ENCODE results near the gene SRRT. TPM values are rescaled to one million over a fixed set of nuclear protein-coding genes. Genes with fewer than 3 reads are reported as not detected.

Gene SRRT
- total and polyA plus RNA-seq, 4 donors = 58.5 to 120 (median 78.0) TPM

DNA sequence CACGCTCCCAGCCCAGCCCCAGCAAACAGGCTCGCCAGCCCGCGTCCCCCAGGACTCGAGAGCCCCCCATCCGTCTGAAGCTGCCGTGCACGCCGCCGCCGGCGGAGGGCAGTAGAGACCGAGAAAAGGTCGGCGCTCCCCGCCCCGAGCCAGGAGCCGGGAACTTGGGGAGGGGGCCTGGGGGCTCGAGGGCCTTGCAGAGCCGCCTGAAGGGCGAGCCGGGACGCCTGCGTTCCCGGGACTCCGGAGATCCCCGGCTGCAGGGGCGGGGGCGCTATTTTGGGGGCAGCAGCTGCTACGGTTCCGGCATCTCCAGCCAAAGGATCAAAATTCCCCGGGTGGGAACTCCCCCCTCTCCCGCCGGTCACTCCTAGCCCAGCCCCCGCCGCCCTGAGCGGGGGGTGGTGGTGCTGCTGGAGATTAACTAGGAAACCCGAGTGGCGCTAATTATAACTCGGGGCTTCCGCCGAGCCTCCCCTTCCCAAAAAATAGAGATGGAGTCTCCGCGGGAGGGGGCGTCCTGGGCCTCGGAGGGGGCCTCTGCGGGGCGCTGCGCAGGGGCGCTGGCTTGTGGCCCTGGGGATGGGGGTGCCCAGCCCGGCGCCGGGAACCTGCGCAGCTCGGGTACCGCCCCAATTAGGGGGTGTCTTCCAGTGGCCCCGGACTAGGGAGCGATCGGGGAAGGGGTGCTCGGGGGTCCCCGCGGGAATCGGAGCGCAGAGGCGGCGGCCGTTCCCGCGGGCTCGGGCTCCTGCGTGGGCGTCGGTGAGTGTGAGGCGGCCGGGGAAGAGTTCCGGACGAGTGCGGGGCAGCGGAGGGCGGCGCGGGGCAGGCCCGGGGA, 20.2 kb downstream of the SRRT start:
- TF ChIP-seq, protein P1, sequence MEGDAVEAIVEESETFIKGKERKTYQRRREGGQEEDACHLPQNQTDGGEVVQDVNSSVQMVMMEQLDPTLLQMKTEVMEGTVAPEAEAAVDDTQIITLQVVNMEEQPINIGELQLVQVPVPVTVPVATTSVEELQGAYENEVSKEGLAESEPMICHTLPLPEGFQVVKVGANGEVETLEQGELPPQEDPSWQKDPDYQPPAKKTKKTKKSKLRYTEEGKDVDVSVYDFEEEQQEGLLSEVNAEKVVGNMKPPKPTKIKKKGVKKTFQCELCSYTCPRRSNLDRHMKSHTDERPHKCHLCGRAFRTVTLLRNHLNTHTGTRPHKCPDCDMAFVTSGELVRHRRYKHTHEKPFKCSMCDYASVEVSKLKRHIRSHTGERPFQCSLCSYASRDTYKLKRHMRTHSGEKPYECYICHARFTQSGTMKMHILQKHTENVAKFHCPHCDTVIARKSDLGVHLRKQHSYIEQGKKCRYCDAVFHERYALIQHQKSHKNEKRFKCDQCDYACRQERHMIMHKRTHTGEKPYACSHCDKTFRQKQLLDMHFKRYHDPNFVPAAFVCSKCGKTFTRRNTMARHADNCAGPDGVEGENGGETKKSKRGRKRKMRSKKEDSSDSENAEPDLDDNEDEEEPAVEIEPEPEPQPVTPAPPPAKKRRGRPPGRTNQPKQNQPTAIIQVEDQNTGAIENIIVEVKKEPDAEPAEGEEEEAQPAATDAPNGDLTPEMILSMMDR (IDR thresholded peaks at IDR 0.05; ENCODE audit: control extremely low read depth, extremely low read depth) = peak; percentile 64
- Histone ChIP-seq H3K9me3 (ENCODE audit: control insufficient read depth in 4 of 4, insufficient read depth in 3 of 4, low read length in 3 of 4) (peaks cover 0 to 2% (median 0%) of the 10 kb centered on the region in 4 donors), H3K36me3 (ENCODE audit: control insufficient read depth in 4 of 4, insufficient read depth in 4 of 4, low read length in 4 of 4) (no peaks in the 10 kb centered on the region), H3K4me3 (peak overlapping the region; percentile 6), H3K4me1 (ENCODE audit: control insufficient read depth in 5 of 5, insufficient read depth in 5 of 5, low read length in 5 of 5) (peaks cover 0 to 27% (median 4%) of the 10 kb centered on the region in 5 donors), H3K27me3 (ENCODE audit: control insufficient read depth in 3 of 3, insufficient read depth in 3 of 3, low read length in 2 of 3) (peaks cover 0 to 18% (median 16%) of the 10 kb centered on the region in 3 donors), H3K27ac (ENCODE audit: low read depth in 1 of 2, low read length in 1 of 2) (no peak overlapping the region), H3K9ac (ENCODE audit: insufficient read depth in 1 of 2, low read length in 2 of 2) (no peak overlapping the region)
- WGBS, 2 donors = 1% methylated on average over 75 to 83 of the region's 83 CpGs
- DNase-seq (peak; percentile 62 to 76 (median 66)), ATAC-seq (ENCODE audit: insufficient read depth, low FRiP score) (no peak)

DNA sequence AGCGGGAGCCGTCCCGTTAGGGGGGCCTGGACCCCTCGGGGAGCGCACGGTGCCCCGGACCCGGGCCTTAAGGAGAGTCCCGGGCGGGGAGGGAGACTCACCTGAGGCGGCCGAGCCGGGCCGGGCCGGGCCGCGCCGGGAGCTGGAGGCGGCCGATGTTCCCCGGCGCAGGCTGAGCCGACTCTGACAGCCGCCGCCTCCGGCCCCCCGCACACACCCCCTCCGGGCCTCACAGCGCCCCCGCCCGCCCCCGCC, 20.7 kb downstream of the SRRT start, which contains the start of gene ACHE:
TSS of gene ACHE (minus strand) at position 188 of the 255 bp plus-strand sequence. CDS start 1,656 bp downstream, outside the sequence.
- H3K4me1 ChIP-seq (ENCODE audit: control insufficient read depth in 5 of 5, insufficient read depth in 5 of 5, low read length in 5 of 5) = peaks cover 0 to 25% (median 4%) of the 10 kb centered on the region in 5 donors
- WGBS, 2 donors = 0 to 1% methylated on average over 19 to 31 of the region's 32 CpGs
- H3K36me3 ChIP-seq (ENCODE audit: control insufficient read depth in 4 of 4, insufficient read depth in 4 of 4, low read length in 4 of 4) = no peaks in the 10 kb centered on the region
- TF ChIP-seq, protein P1 (IDR thresholded peaks at IDR 0.05; ENCODE audit: control extremely low read depth, extremely low read depth) = no peak
- H3K4me3 ChIP-seq = peak within 1 kb of the TSS; percentile 25
- no peak within 1 kb of the TSS for H3K9ac ChIP-seq (ENCODE audit: insufficient read depth in 1 of 2, low read length in 2 of 2)
- DNase-seq (no peak), ATAC-seq (ENCODE audit: insufficient read depth, low FRiP score) (no peak)
- peak within 1 kb of the TSS in 1 of 2 donors; percentile 3 for H3K27ac ChIP-seq (ENCODE audit: low read depth in 1 of 2, low read length in 1 of 2)
- peaks cover 0 to 2% (median 0%) of the 10 kb centered on the region in 4 donors for H3K9me3 ChIP-seq (ENCODE audit: control insufficient read depth in 4 of 4, insufficient read depth in 3 of 4, low read length in 3 of 4)
- peaks cover 0 to 18% (median 16%) of the 10 kb centered on the region in 3 donors for H3K27me3 ChIP-seq (ENCODE audit: control insufficient read depth in 3 of 3, insufficient read depth in 3 of 3, low read length in 2 of 3)

DNA sequence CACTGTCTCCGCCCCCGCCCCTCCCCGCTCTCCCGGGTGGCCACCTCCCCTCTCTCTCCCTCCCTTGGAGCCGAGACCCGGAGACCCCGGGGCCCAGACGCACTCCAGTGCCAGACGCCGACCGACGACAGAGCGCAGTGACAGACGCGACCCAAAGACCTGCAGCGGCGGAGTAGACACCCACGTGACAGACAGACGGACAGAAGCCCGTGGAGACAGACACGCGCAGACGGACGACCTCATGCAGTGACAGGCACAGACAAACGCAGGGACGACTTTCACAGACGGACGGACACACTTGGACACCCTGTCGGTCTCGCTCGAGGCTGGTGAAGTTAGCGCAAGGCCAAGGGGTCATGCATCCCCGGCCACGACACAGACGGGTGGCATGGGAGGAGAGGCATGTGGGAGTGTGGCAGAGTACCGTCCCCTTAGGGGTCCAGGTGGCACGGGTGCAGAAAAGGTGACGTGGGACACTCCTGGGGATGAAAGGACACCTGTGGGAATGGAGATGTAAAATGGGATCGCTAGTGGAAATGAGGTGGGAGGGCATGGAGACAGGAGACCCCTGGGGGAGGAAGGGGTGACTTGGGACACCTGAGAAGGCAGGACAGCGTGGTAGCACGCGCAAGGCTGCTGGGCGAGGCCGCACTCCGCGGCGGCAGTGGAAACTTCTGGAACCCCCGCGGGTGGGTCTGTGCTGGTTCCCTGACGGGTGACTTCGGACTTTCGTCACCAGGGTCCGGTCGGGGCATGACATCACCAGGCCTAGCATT, 21.2 kb downstream of the SRRT start:
- H3K4me1 ChIP-seq (ENCODE audit: control insufficient read depth in 5 of 5, insufficient read depth in 5 of 5, low read length in 5 of 5) = peaks cover 0 to 20% (median 4%) of the 10 kb centered on the region in 5 donors
- peak overlapping the region in 1 of 2 donors; percentile 3 for H3K27ac ChIP-seq (ENCODE audit: low read depth in 1 of 2, low read length in 1 of 2)
- H3K9me3 ChIP-seq (ENCODE audit: control insufficient read depth in 4 of 4, insufficient read depth in 3 of 4, low read length in 3 of 4) = peaks cover 0 to 2% (median 0%) of the 10 kb centered on the region in 4 donors
- TF ChIP-seq, protein P1 (IDR thresholded peaks at IDR 0.05; ENCODE audit: control extremely low read depth, extremely low read depth) = no peak
- H3K4me3 ChIP-seq = no peak overlapping the region
- H3K27me3 ChIP-seq (ENCODE audit: control insufficient read depth in 3 of 3, insufficient read depth in 3 of 3, low read length in 2 of 3) = peaks cover 0 to 18% (median 16%) of the 10 kb centered on the region in 3 donors
- ATAC-seq (ENCODE audit: insufficient read depth, low FRiP score) = no peak
- WGBS, 2 donors = 4 to 6% methylated on average over 48 to 54 of the region's 54 CpGs
- H3K9ac ChIP-seq (ENCODE audit: insufficient read depth in 1 of 2, low read length in 2 of 2) = no peak overlapping the region
- no peaks in the 10 kb centered on the region for H3K36me3 ChIP-seq (ENCODE audit: control insufficient read depth in 4 of 4, insufficient read depth in 4 of 4, low read length in 4 of 4)
- DNase-seq = peak; percentile 33 to 63 (median 40)

All from lung (tissue), 12 donors.